Parathyroid adenoma (tissue), 2 donors: ENCODE measurements around the gene SYTL2.

Experiments used
- H2AFZ ChIP-seq: fragments of 300-600 bp; sonication (generic); one replicate; pipeline ENCODE4 v1.7.0; 2017; ENCODE audit warnings: antibody characterized with exemption, mild to moderate bottlenecking
- H3K27ac ChIP-seq: fragments of 300-600 bp; sonication (generic); one replicate; pipeline ENCODE4 v1.7.0; 2017
- H3K27me3 ChIP-seq: fragments of 300-600 bp; sonication (generic); one replicate; pipeline ENCODE4 v1.7.0; 2017; ENCODE audit warnings: low read length; ENCODE audit not compliant: control insufficient read depth, insufficient read depth
- H3K36me3 ChIP-seq: fragments of 300-600 bp; sonication (generic); one replicate; pipeline ENCODE4 v1.7.0; 2017; ENCODE audit warnings: low read length; ENCODE audit not compliant: control insufficient read depth, insufficient read depth
- H3K4me1 ChIP-seq: fragments of 300-600 bp; sonication (generic); one replicate; pipeline ENCODE4 v1.7.0; 2017; ENCODE audit warnings: control low read depth
- H3K4me2 ChIP-seq: fragments of 300-600 bp; sonication (generic); one replicate; pipeline ENCODE4 v1.7.0; 2017; ENCODE audit warnings: low read length
- H3K4me3 ChIP-seq: fragments of 300-600 bp; sonication (generic); one replicate; pipeline ENCODE4 v1.7.0; 2017; ENCODE audit warnings: low read depth, low read length
- H3K79me2 ChIP-seq: fragments of 300-600 bp; sonication (generic); one replicate; pipeline ENCODE4 v1.7.0; 2017; ENCODE audit warnings: control low read depth
- H3K9ac ChIP-seq: fragments of 300-600 bp; sonication (generic); one replicate; pipeline ENCODE4 v1.7.0; 2017; ENCODE audit warnings: mild to moderate bottlenecking
- H3K9me3 ChIP-seq: fragments of 300-600 bp; sonication (generic); one replicate; pipeline ENCODE4 v1.7.0; 2017; ENCODE audit warnings: low read length; ENCODE audit not compliant: control insufficient read depth
- TF ChIP-seq, protein P1 (sequence below): fragments of 300-600 bp; sonication (generic); IDR thresholded peaks from one replicate; pipeline ENCODE4 v1.7.0; 2017; ENCODE audit warnings: antibody characterized with exemption, mild to moderate bottlenecking
- donor health status: primary hyperparathyroidism.

Gene SYTL2

DNA sequence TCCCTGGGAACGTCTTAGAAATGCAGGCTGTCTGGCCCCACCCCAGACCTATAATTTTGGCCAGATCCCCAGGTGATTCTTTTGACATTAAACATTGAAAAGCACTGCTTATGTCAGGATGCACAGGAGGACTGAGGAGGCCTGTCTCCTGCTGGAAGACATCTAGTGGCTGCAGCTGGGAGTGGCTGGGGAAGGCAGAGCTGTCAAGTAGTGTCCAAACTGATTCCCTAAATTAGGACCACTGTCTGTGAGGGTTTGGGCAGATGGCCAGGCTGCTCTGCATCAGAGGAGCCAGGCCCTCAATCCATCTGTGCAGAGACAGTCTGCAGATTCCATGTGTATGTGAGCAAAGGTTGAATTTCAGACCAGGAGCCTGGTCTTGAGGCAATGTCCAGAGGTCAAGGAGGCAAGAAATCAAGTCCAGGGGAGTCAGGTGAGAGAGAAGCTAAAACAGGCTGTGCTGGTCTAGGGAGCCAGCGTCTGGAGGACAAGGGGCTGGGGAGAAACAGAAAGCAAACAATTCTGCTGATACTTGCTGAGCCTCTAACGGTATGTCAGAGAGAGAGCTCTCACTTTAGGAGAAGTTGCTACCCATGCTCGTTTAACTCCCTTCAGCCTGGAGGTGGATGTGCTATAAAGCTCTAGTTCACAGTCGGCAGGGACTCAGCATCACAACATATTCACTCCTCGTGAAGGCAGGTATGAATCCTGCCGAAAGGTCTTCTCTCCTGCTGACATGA, 15.3 kb upstream of the SYTL2 start:
- Histone ChIP-seq H3K36me3 (no peaks in the 10 kb centered on the region), H3K27me3 (no peaks in the 10 kb centered on the region), H3K27ac (no peak overlapping the region), H3K9me3 (no peaks in the 10 kb centered on the region), H3K4me2 (no peak overlapping the region), H2AFZ (no peak overlapping the region), H3K9ac (no peak overlapping the region), H3K79me2 (no peaks in the 10 kb centered on the region), H3K4me1 (peaks cover 10% of the 10 kb centered on the region), H3K4me3 (no peak overlapping the region)
- TF ChIP-seq, protein P1, sequence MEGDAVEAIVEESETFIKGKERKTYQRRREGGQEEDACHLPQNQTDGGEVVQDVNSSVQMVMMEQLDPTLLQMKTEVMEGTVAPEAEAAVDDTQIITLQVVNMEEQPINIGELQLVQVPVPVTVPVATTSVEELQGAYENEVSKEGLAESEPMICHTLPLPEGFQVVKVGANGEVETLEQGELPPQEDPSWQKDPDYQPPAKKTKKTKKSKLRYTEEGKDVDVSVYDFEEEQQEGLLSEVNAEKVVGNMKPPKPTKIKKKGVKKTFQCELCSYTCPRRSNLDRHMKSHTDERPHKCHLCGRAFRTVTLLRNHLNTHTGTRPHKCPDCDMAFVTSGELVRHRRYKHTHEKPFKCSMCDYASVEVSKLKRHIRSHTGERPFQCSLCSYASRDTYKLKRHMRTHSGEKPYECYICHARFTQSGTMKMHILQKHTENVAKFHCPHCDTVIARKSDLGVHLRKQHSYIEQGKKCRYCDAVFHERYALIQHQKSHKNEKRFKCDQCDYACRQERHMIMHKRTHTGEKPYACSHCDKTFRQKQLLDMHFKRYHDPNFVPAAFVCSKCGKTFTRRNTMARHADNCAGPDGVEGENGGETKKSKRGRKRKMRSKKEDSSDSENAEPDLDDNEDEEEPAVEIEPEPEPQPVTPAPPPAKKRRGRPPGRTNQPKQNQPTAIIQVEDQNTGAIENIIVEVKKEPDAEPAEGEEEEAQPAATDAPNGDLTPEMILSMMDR = peak; percentile 31

DNA sequence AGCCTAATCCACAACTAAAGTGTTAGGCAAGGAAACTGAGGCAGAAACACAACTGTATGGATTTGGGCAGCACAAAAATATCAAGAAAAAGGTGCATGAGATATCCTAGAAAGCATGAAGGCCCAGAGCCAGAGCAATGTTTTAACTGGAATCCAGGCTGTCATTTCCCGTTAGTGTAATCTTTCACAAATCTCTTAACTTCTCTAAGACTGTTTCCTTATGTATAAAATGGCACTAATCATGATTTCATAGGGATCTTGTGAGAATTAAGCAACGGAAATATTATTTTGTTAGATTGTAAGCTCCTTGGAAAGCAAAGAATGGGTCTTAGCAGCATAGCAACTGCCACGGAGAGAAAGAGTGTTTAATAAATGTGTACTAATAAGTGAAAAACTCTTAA, 14.7 kb upstream of the SYTL2 start:
- TF ChIP-seq, protein P1 = no peak
- no peak overlapping the region for H3K4me2 ChIP-seq
- H3K4me3 ChIP-seq = no peak overlapping the region
- H3K79me2 ChIP-seq = no peaks in the 10 kb centered on the region
- no peak overlapping the region for H3K27ac ChIP-seq
- H3K27me3 ChIP-seq = no peaks in the 10 kb centered on the region
- H3K4me1 ChIP-seq = peaks cover 10% of the 10 kb centered on the region
- no peaks in the 10 kb centered on the region for H3K36me3 ChIP-seq
- H2AFZ ChIP-seq = no peak overlapping the region
- H3K9me3 ChIP-seq = no peaks in the 10 kb centered on the region
- H3K9ac ChIP-seq = no peak overlapping the region

DNA sequence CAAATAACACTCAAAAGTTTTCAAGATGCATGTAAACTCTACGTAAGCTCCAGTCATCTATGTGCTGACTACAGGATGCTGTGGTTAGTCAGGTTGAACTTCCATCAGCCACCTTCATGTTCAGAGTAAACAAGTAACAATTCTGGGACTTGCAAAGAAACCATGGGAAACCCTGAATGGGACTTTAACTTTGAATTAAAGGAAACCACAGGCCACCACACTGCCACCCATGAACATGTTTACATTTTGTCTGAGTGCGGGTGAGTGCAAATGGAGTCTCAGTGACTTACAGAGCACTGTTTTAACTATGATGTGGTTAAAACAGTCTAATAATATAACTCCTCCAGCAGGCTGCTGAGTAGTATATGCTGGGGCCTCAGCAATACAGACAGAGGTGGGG, 12.9 kb upstream of the SYTL2 start:
- Histone ChIP-seq H3K36me3 (no peaks in the 10 kb centered on the region), H3K4me2 (no peak overlapping the region), H3K4me1 (peaks cover 10% of the 10 kb centered on the region), H2AFZ (no peak overlapping the region), H3K79me2 (no peaks in the 10 kb centered on the region), H3K27me3 (no peaks in the 10 kb centered on the region), H3K9me3 (no peaks in the 10 kb centered on the region), H3K27ac (no peak overlapping the region), H3K4me3 (no peak overlapping the region), H3K9ac (no peak overlapping the region)
- TF ChIP-seq, protein P1 = no peak

DNA sequence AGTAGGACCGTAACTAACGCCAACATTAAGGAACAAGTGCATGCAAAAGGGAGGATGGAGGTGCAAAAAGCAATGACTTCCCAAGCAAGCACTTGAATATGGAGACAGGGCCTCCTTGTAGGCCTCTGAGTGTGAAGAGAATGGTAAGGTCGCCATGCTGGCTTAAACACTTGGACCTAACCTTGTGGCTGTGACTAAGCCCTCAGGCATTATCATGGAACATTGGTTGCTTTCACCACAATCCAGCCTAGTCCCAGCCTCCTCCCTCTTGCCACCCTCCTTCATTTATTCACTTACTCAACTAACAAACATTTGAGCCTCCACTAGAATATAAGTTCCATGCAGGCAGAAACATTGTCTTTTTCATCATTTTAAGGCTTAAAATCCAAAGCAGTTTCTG, 11.9 kb upstream of the SYTL2 start:
- Histone ChIP-seq H3K4me3 (no peak overlapping the region), H3K27me3 (no peaks in the 10 kb centered on the region), H3K4me1 (peaks cover 5% of the 10 kb centered on the region), H3K9ac (no peak overlapping the region), H3K79me2 (no peaks in the 10 kb centered on the region), H3K36me3 (no peaks in the 10 kb centered on the region), H3K9me3 (no peaks in the 10 kb centered on the region), H2AFZ (no peak overlapping the region), H3K27ac (no peak overlapping the region), H3K4me2 (no peak overlapping the region)
- TF ChIP-seq, protein P1 = no peak

DNA sequence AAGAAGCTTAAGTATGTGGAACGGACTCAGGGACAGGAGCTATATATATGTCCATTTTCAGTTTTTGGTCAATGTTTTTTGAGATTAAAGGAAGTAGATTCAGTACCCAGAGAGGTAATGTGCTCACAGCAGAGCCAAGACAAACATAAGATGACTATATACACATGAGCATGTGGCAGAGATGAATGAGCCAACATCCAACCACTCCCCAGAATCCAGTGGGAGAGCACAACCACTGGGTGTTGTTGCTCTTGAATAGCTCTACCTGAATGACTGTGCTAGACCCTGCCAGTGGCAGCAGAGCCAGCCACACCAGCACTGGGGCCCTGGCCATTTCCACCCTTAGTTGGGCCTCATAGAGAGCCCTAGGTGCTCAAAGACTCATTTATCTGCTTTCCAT, 10.7 kb upstream of the SYTL2 start:
- no peaks in the 10 kb centered on the region for H3K36me3 ChIP-seq
- no peaks in the 10 kb centered on the region for H3K4me1 ChIP-seq
- no peaks in the 10 kb centered on the region for H3K27me3 ChIP-seq
- no peak overlapping the region for H3K4me3 ChIP-seq
- no peak overlapping the region for H3K27ac ChIP-seq
- no peaks in the 10 kb centered on the region for H3K9me3 ChIP-seq
- TF ChIP-seq, protein P1 = no peak
- H3K79me2 ChIP-seq = no peaks in the 10 kb centered on the region
- no peak overlapping the region for H2AFZ ChIP-seq
- H3K9ac ChIP-seq = no peak overlapping the region
- H3K4me2 ChIP-seq = no peak overlapping the region
